HepG2 (cell line): Measurements from ENCODE around the gene CCL27. TPM values are rescaled to one million over a fixed set of nuclear protein-coding genes. Genes with fewer than 3 reads are reported as not detected.

Experiments used
- ATAC-seq: fragments of 200-7000 bp; cut with Tn5 transposase; 3 replicates; pipeline ENCODE4 v1.9.1; 2020; ENCODE audit warnings: mild to moderate bottlenecking, moderate library complexity
- BruUV-seq: library from RNA; stranded (reverse); fragments of 400-500 nt; replicated peaks from 2 replicates; lab custom pipeline; 2021; lab: Mats Ljungman, UMichigan
- CTCF ChIA-PET: fragments of 300-600 bp; formaldehyde crosslinking; extraction: SDS; loops from one replicate; lab custom pipeline; 2021; ENCODE audit warnings: low total read pairs, inconsistent platforms, low intra/inter-chr PET ratio; lab: Yijun Ruan, JAX
- POLR2A ChIA-PET: fragments of 350-600 bp; sonication (Branson Sonifier 250); formaldehyde crosslinking; loops from one replicate; lab custom pipeline; 2020; ENCODE audit warnings: antibody characterized with exemption, inconsistent platforms; lab: Yijun Ruan, JAX
- DNase-seq: peaks from one replicate; pipeline ENCODE4 v3.0.0-alpha.2; 2015; ENCODE audit warnings: low spot score
- FAIRE-seq: peaks from 3 replicates; lab custom pipeline; 2011; peaks lifted over from hg19 to GRCh38; lab: Jason Lieb, UNC
- H2AFZ ChIP-seq: one replicate; pipeline ENCODE4 v1.6.1; 2011; ENCODE audit warnings: low read length, inconsistent platforms
- H3K27ac ChIP-seq: fragments of 300-600 bp; 3 replicates; pipeline ENCODE4 v1.8.0; 2011; ENCODE audit warnings: mixed run types, mild to moderate bottlenecking, mixed read lengths, low read length, inconsistent platforms; ENCODE audit not compliant: insufficient read depth; ENCODE audit errors: extremely low read length
- H3K27me3 ChIP-seq, 2 experiments: fragments of 200-600 bp in 1 of 2; 2 replicates in 1 of 2; 3 replicates in 1 of 2; pipeline versions ENCODE4 v1.6.0 to v1.8.0; 2011; ENCODE audit warnings: low read length in 2 of 2, mild to moderate bottlenecking in 2 of 2, moderate library complexity in 2 of 2, inconsistent platforms in 1 of 2; ENCODE audit not compliant: insufficient read depth in 2 of 2, control insufficient read depth in 1 of 2
- H3K36me3 ChIP-seq, 2 experiments: fragments of 200-600 bp in 1 of 2; replicated peaks in 1 of 2; 2 replicates in 1 of 2; 3 replicates in 1 of 2; pipeline versions ENCODE4 v1.5.1 to v1.8.0; 2011; ENCODE audit warnings: low read length in 2 of 2, inconsistent platforms in 1 of 2; ENCODE audit not compliant: insufficient read depth in 2 of 2, control insufficient read depth in 1 of 2
- H3K4me1 ChIP-seq: 2 replicates; pipeline ENCODE4 v1.5.1; 2012; ENCODE audit warnings: low read length, inconsistent platforms; ENCODE audit not compliant: insufficient read depth
- H3K4me2 ChIP-seq: 2 replicates; pipeline ENCODE4 v1.6.0; 2011; ENCODE audit warnings: low read depth, low read length, inconsistent platforms
- H3K4me3 ChIP-seq, 3 experiments: fragments of 200-600 bp in 1 of 3; sonication (generic), shearing (Covaris generic) in 1 of 3; replicated peaks in 1 of 3; 2 replicates each; pipeline ENCODE4 v1.5.1; 2011 to 2016; ENCODE audit warnings: low read length in 3 of 3, inconsistent platforms in 2 of 3, low read depth in 2 of 3, mild to moderate bottlenecking in 2 of 3, control low read depth in 1 of 3, mixed read lengths in 1 of 3; ENCODE audit not compliant: insufficient read depth in 1 of 3
- H3K79me2 ChIP-seq: one replicate; pipeline ENCODE4 v1.6.1; 2011; ENCODE audit warnings: low read length, inconsistent platforms; ENCODE audit not compliant: insufficient read depth
- H3K9ac ChIP-seq: 2 replicates; pipeline ENCODE4 v1.6.0; 2011; ENCODE audit warnings: mild to moderate bottlenecking, low read depth, low read length, inconsistent platforms; ENCODE audit not compliant: insufficient read depth
- H3K9me3 ChIP-seq: 2 replicates; pipeline ENCODE4 v1.5.1; 2012; ENCODE audit warnings: mild to moderate bottlenecking, low read length
- H4K20me1 ChIP-seq: 2 replicates; pipeline ENCODE4 v1.6.0; 2011; ENCODE audit warnings: inconsistent platforms, mild to moderate bottlenecking, low read length, moderate library complexity; ENCODE audit not compliant: insufficient read depth
- ADNP ChIP-seq: sonication (generic); formaldehyde crosslinking; IDR thresholded peaks from 2 replicates; pipeline ENCODE4 v1.4.0; 2020; ENCODE audit warnings: missing genetic modification reagents
- ATF7 ChIP-seq, 2 experiments: fragments of 450-650 bp in 1 of 2; sonication (generic) in 1 of 2; formaldehyde crosslinking in 1 of 2; IDR thresholded peaks; 2 replicates each; pipeline versions ENCODE4 v1.4.0 to v1.6.1; 2016 to 2020; ENCODE audit warnings: antibody characterized with exemption in 1 of 2, mild to moderate bottlenecking in 1 of 2, missing genetic modification reagents in 1 of 2
- HHEX ChIP-seq: IDR thresholded peaks from 2 replicates; pipeline ENCODE4 v1.6.1; 2016; ENCODE audit warnings: control low read depth
- HNRNPH1 ChIP-seq: fragments of 200-400 bp; formaldehyde crosslinking; optimal IDR thresholded peaks from 2 replicates; pipeline ENCODE3; 2017; ENCODE audit warnings: mild to moderate bottlenecking, low read depth, low read length
- HNRNPLL ChIP-seq: fragments of 200-400 bp; formaldehyde crosslinking; IDR thresholded peaks from 2 replicates; pipeline ENCODE4 v1.6.1; 2017; ENCODE audit warnings: mild to moderate bottlenecking, low read depth, low read length; ENCODE audit not compliant: poor library complexity, severe bottlenecking
- MAFK ChIP-seq, 2 experiments: IDR thresholded peaks in 1 of 2; conservative IDR thresholded peaks in 1 of 2; 2 replicates each; pipeline ENCODE4 v1.6.1; 2011; ENCODE audit warnings: improper control_type of control experiment in 2 of 2, low read length in 2 of 2
- NKX3-1 ChIP-seq: sonication (generic); formaldehyde crosslinking; IDR thresholded peaks from 2 replicates; pipeline ENCODE4 v1.5.0; 2020; ENCODE audit warnings: missing genetic modification reagents
- NR2C2 ChIP-seq: sonication (generic); formaldehyde crosslinking; IDR thresholded peaks from 2 replicates; pipeline ENCODE4 v1.4.0; 2020; ENCODE audit warnings: missing genetic modification reagents, mild to moderate bottlenecking, moderate library complexity, borderline replicate concordance
- RELA ChIP-seq: sonication (generic); formaldehyde crosslinking; IDR thresholded peaks from 2 replicates; pipeline ENCODE4 v1.4.0; 2020; ENCODE audit warnings: missing genetic modification reagents
- SETDB1 ChIP-seq: sonication (generic); formaldehyde crosslinking; IDR thresholded peaks from 2 replicates; pipeline ENCODE4 v1.5.1; 2020; ENCODE audit warnings: missing genetic modification reagents, mild to moderate bottlenecking, borderline replicate concordance
- SMAD3 ChIP-seq: sonication (generic); formaldehyde crosslinking; IDR thresholded peaks from 2 replicates; pipeline ENCODE4 v1.4.0; 2020; ENCODE audit warnings: missing genetic modification reagents
- WIZ ChIP-seq: sonication (generic); formaldehyde crosslinking; IDR thresholded peaks from 2 replicates; pipeline ENCODE4 v1.5.1; 2020; ENCODE audit warnings: mild to moderate bottlenecking, missing genetic modification reagents
- ZNF24 ChIP-seq: fragments of 450-650 bp; IDR thresholded peaks from 2 replicates; pipeline ENCODE4 v1.6.1; 2017; ENCODE audit warnings: antibody characterized with exemption, mild to moderate bottlenecking
- ZNF354B ChIP-seq: sonication (generic); formaldehyde crosslinking; IDR thresholded peaks from 2 replicates; pipeline ENCODE4 v1.8.0; 2022; ENCODE audit warnings: mild to moderate bottlenecking, missing genetic modification reagents
- ZNF740 ChIP-seq: sonication (generic); formaldehyde crosslinking; IDR thresholded peaks from 2 replicates; pipeline ENCODE4 v1.4.0; 2020; ENCODE audit warnings: missing genetic modification reagents
- ZNF768 ChIP-seq: sonication (generic); formaldehyde crosslinking; IDR thresholded peaks from 2 replicates; pipeline ENCODE4 v1.4.0; 2020; ENCODE audit warnings: missing genetic modification reagents
- ZSCAN29 ChIP-seq: sonication (generic); formaldehyde crosslinking; conservative IDR thresholded peaks from 2 replicates; pipeline ENCODE4 v1.4.0; 2020; ENCODE audit warnings: mild to moderate bottlenecking, missing genetic modification reagents
- WGBS: methylation state at CpG from one replicate; pipeline ENCODE4 v1.1.6; 2017; ENCODE audit warnings: low lambda C conversion rate; 5-methylcytosine and 5-hydroxymethylcytosine counted together
- in situ Hi-C: cut with HindIII; loops from 2 replicates; pipeline ENCODE4 v1.10.0; 2017; ENCODE audit warnings: low pct_unique_long_range_greater_than_20kb; ENCODE audit not compliant: extremely low pct_ligation_motif_present
- intact Hi-C: fragments of 100-400 bp; cut with micrococcal nuclease; formaldehyde crosslinking; loops from one replicate; pipeline ENCODE4 v1.10.0; 2022; ENCODE audit not compliant: unreplicated experiment
- polyA plus RNA-seq, 8 experiments: library from polyadenylated mRNA; depleted of rRNA in 3 of 8; stranded (reverse) in 7 of 8; unstranded in 1 of 8; fragments of >200 nt; fragmentation: Illumina TruSeq in 4 of 8; extraction: Trizol in 4 of 8; gene quantifications; 2 replicates each; pipeline versions ENCODE4 v1.2.1 to v1.2.3, GENCODE V29; 2011 to 2016; ENCODE audit warnings: low read depth in 4 of 8, missing spikeins in 1 of 8, mixed read lengths in 1 of 8; ENCODE audit not compliant: insufficient read depth in 1 of 8
- total RNA-seq, 5 experiments: library from RNA; depleted of rRNA; stranded (reverse); fragments of >200 nt; fragmentation: Illumina TruSeq; extraction: Trizol; gene quantifications; 2 replicates each; pipeline ENCODE4 v1.2.3, GENCODE V29; 2016; ENCODE audit warnings: low read depth in 1 of 5

CCL27 gene
- total and polyA plus RNA-seq, 2 of the 13 experiments (the other 11 are each of a cell fraction or from before 2014, with no cell fraction given), result not detected

- TF ChIP-seq ZSCAN29 (no peak), ZNF740 (CRISPR knock-in tag) (no peak)
Measured at GRCh38 chr9:34701023-34701768, 38.7 kb upstream of the CCL27 start (continued).

DNA sequence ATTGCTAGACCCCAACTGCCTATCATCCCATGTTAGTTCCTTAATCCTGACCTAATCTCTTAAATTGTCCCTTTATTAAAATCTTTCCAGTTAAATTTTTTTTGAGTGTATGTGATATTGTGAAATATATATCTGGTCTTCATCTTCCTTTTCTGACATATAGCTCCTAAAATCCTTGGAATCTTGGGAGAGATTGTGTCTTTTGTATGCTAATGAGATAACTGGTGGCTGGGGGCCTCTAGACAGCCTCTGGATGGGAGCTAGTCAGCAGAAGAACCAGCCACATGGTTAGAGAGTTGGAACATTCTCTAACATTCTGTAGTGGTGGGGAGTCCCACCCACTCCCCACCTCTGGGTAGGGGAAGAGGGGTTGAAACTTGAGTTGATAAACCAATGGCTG is 32.4 kb upstream of the CCL27 start:
- no peak overlapping the region for H3K4me3 ChIP-seq
- TF ChIP-seq RELA (CRISPR knock-in tag) (no peak), ATF7 (IDR thresholded peaks at IDR 0.05) (0 out of 2 replicates have a peak, but pooled peaks have one; percentile 51), ATF7 (CRISPR knock-in tag; IDR thresholded peaks at IDR 0.05) (no peak)
- no peak overlapping the region for H3K4me2 ChIP-seq
- intact Hi-C loops, result no loop called here
- peaks cover 14% of the 10 kb centered on the region for H3K4me1 ChIP-seq
- no peak for FAIRE-seq
- no peaks in the 10 kb centered on the region for H4K20me1 ChIP-seq
- H3K27ac ChIP-seq, result no peak overlapping the region
- ChIA-PET CTCF (no interaction called here), POLR2A (no interaction called here)
- no peaks in the 10 kb centered on the region for H3K79me2 ChIP-seq
- H3K9me3 ChIP-seq, result no peaks in the 10 kb centered on the region
- BruUV-seq, result no TSS peak
- ATAC-seq, result no peak
- H2AFZ ChIP-seq, result no peak overlapping the region
- H3K9ac ChIP-seq, result no peak overlapping the region
- no peak for DNase-seq
- peaks cover 4 to 10% of the 10 kb centered on the region in 2 experiments; a peak in 3 of 5 replicates for H3K27me3 ChIP-seq
- H3K36me3 ChIP-seq, result no peaks in the 10 kb centered on the region
- in situ Hi-C loops, result no loop called here

- H3K36me3 ChIP-seq, result no peaks in the 10 kb centered on the region
- H3K79me2 ChIP-seq, result no peaks in the 10 kb centered on the region
- H2AFZ ChIP-seq, result no peak overlapping the region
- no peak overlapping the region for H3K4me2 ChIP-seq
- no peak overlapping the region for H3K9ac ChIP-seq
- ChIA-PET CTCF (no interaction called here), POLR2A (no interaction called here)
- FAIRE-seq, result no peak
- no peak for DNase-seq
- peaks cover 27% of the 10 kb centered on the region for H3K4me1 ChIP-seq
- in situ Hi-C loops (no loop called here), intact Hi-C loops (no loop called here)
- TF ChIP-seq HHEX (CRISPR knock-in tag) (no peak), ZNF24 (no peak), HNRNPH1 (no peak), MAFK (conservative IDR thresholded peaks at IDR 0.05 in 1 of 2, IDR thresholded peaks at IDR 0.05 in 1 of 2; ENCODE audit: low read length in 2 of 2) (no peak), HNRNPLL (no peak), WIZ (no peak), SETDB1 (CRISPR knock-in tag) (no peak), ZNF354B (CRISPR knock-in tag) (no peak), ADNP (CRISPR knock-in tag) (no peak), NR2C2 (CRISPR knock-in tag) (no peak), NKX3-1 (CRISPR knock-in tag) (no peak), SMAD3 (no peak), ZNF768 (CRISPR knock-in tag) (no peak)
- H3K27me3 ChIP-seq, result peaks cover 0 to 4% of the 10 kb centered on the region in 2 experiments; a peak in 1 of 5 replicates
- H3K9me3 ChIP-seq, result no peaks in the 10 kb centered on the region
- BruUV-seq, result no TSS peak
- no peak overlapping the region for H3K4me3 ChIP-seq
- H3K27ac ChIP-seq, result no peak overlapping the region
- no peaks in the 10 kb centered on the region for H4K20me1 ChIP-seq
- no peak for ATAC-seq
- 21% methylated on average over 2 of the region's 2 CpGs for WGBS
Measured at GRCh38 chr9:34693560-34693959, 31.1 kb upstream of the CCL27 start.
